ENCODE data around the gene COL18A1.

The COL18A1 gene

GRCh38 chr21:45546636-45547544 is 141.9 kb downstream of the COL18A1 start:
- DNase-seq (ENCODE audit: low read depth), result no peak

GRCh38 chr21:45547545-45547900 is 142.6 kb downstream of the COL18A1 start:
- no peak for DNase-seq (ENCODE audit: low read depth)

DNA sequence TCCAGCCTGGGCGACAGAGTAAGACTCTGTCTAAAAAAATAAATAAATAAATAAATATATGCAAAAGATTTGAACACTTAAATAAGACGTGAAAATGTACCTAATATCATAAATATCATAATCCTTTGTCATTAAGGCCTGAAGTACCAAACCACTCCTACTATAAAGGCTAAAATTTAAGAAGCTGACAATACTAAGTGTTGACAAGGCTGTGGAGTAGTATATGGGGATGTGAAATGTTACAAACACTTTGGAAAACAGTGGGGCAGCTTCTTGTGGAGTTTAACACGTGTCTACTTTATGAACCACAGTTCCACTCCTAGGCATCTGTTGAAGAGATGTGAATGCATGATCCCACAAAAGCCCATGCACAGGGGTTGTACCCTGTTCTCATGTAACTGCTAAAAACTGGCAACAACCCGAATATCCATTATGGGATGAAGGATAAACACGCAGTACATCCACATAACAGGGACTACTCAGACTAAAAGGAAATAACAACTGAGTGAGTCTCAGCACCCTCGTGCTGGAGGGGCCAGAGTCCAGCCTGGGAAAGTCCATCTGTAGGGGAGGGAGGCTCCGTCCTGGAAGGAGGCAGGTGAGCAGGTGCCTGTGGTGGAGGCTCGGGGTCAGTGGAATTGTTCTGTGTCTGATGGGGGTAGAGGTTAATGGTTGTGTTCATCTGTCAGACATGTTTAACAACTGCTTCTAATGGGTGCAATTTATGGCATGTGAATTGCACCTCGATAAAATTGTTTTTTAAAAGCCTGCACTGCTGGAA is 143.9 kb downstream of the COL18A1 start:
- no peak for DNase-seq (ENCODE audit: low read depth)

DNA sequence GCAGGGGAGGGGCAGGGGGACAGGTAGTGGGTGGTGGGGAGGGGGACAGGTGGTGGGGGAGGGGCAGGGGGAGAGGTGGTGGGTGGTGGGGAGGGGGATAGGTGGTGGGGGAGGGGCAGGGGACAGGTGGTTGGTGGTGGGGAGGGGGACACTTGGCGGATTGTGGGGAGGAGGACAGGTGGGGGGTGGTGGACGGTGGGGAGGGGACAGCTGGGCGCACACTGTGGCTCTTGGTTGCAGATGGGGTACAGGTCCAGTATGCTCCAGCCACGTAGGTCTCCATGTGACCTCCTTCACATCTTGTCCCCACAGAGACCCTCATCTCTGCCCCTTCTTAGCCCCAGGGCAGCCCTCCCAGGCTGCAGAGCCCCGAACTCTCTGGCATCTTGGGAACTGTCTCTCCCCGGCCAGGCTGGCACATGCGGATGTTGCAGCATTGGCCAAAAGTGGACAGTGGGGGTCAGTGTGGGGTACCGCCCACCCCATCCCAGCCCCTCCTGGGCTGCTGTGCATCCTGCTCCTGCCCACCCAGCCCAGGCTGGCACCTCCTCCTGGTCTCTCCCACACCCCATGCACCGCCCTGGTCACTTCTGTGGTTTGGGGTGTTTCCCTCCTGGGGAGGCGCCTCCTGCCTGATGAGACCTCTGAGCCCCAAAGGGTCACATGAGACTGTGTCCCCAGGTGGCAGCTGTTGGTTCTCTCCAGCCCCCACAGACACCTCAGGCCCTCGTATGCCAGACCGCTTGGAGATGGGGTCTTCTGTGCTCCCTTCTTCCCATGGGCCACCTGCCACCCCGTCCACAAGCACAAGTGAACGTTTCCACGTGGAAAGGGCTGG is 144.9 kb downstream of the COL18A1 start:
- no peak for DNase-seq (ENCODE audit: low read depth)

DNA sequence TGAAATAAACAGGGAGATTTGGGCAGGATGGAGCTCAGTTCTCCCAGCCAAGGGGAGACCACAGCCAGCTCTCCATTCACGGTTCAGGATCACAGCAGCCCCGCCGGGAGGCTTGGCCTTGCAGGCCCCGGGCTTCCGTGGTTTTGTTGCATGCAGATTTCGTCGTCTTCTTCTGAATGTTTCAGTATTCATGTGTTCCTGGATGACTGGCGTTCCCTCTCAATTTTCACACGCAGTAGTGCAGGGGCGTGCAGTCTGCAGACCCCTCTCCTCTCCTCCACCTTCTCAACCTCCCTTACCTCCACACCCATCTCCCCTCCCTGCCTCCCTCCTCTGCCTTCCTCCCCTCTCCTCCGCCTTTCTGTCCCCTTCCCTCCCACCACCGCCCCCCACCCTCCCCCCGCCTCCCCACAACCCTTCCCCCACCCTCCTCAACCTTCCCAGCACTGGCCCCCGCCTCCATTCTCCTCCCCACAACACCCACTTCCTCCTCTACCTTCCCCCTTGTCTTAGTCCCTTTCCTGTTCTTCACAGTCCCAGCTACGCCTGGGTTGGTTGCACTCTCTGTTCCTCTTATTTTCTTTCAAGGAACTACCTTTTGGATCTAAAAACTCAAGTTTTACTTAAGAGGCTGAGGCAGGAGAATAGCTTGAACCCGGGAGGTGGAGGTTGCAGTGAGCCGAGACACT is 145.7 kb downstream of the COL18A1 start:
- DNase-seq (ENCODE audit: low read depth), result no peak

DNA sequence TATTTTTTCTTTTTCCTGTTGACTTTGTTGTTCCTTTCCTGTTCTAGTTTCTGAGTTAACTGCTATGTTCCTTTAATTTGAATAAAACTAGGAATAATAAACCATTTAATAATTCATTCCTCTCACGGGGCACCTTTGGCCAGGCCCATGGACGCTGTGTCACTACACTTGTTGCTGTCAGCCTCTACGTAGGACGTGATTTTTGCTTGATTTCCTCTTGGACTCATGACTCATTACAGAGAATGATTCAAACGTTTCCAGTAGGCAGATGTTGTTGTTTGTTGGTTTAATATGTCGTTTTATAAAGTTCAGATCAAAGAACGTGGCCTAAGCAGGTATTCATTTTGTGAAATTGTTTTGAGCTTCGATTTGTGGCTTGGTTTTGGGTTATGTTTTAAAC is 146.4 kb downstream of the COL18A1 start:
- no peak for DNase-seq (ENCODE audit: low read depth)

- DNase-seq (ENCODE audit: low read depth), result no peak
Observed at GRCh38 chr21:45551783-45552695, 147.1 kb downstream of the COL18A1 start.

DNA sequence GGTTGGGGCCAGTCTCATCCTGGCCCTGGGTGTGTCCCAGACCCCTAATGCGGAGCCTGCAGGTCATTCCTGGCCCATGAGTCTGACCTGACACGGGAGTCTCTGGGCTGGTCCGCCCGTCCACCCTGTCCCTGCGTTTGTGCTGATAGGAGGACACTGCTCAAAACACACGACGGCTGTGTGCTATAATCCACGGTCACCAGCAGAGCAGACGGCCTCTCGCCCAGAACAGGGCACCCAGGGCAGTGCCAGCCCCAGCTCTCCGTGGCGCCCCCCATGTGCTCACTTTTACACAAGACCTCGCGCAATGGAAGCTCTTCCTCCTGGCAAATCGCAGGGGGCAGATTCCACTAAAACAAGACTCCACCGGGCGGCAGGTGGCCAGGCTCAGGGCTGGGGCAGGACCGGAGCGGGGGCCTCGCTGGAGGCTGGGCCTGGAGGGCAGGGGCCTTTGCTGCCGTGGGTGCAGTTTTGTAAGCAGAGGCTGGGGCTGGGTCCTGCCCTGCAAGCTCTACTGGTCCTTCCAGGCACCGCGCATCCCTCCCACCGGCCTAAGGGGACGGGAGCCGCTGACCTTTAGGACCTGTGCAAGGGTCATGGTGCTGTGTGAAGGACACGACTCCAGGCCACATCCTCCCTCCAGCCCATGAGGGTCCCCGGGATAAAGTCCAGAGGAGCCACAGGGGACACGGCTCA is 147.9 kb downstream of the COL18A1 start:
- DNase-seq (ENCODE audit: low read depth), result no peak

DNA sequence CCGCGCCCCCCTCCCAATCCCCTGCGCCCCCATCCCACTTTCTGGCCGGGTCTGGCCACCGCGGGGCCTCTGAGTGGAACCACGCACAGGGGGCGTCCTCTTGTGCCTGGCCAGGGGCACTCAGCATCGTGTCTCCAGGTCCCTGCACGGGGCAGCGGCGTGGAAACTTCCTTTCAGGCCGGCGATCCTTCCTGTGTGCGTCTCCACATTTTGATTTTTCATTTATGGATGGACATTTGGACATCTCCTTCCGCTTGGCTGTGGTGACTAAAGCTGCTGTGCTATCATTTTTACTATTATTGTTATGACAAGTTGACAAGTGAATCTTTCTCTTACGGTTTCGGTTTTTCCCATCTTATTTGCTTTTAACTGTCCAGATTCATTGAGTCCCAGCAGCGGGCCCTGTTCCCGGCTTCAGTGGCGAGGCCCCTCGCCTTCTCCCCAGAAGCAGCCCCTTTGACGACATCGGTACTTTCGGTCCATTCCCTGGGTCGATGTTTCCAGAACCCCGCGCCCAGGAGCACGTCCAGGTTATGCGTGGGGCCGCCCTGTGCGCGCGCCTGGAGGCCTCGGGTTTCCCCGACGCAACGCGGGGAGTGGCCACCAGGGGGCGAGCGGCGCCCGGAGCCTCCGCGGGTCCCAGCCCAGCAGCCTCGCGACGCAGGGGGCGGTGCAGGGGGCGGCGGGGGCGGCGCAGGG is 149.7 kb downstream of the COL18A1 start:
- DNase-seq (ENCODE audit: low read depth), result peak; percentile 81

DNA sequence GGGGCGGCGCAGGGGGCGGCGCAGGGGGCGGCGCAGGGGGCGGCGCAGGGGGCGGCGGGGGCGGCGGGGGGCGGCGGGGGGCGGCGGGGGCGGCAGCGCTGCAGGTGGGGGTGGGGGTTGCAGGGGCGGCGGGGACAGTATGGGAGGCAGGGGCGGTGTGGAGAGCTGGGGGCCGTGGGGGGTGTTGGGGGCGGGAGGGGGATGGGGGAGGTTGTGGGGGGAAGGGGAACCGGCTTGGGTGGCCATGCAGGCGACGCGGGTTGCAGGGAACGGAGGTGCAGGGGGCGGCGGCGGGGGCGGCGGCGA is 150.2 kb downstream of the COL18A1 start:
- no peak for DNase-seq (ENCODE audit: low read depth)

- peak; percentile 32 for DNase-seq (ENCODE audit: low read depth)
Observed at GRCh38 chr21:45555557-45556301, 150.8 kb downstream of the COL18A1 start.

GRCh38 chr21:45556302-45556644 is 151.3 kb downstream of the COL18A1 start:
- no peak for DNase-seq (ENCODE audit: low read depth)

GRCh38 chr21:45556645-45557615 is 152.0 kb downstream of the COL18A1 start:
- no peak for DNase-seq (ENCODE audit: low read depth)

GRCh38 chr21:45557616-45558043 is 152.7 kb downstream of the COL18A1 start:
- DNase-seq (ENCODE audit: low read depth), result no peak

- DNase-seq (ENCODE audit: low read depth), result no peak
Observed at GRCh38 chr21:45558044-45558721, 153.2 kb downstream of the COL18A1 start.

DNA sequence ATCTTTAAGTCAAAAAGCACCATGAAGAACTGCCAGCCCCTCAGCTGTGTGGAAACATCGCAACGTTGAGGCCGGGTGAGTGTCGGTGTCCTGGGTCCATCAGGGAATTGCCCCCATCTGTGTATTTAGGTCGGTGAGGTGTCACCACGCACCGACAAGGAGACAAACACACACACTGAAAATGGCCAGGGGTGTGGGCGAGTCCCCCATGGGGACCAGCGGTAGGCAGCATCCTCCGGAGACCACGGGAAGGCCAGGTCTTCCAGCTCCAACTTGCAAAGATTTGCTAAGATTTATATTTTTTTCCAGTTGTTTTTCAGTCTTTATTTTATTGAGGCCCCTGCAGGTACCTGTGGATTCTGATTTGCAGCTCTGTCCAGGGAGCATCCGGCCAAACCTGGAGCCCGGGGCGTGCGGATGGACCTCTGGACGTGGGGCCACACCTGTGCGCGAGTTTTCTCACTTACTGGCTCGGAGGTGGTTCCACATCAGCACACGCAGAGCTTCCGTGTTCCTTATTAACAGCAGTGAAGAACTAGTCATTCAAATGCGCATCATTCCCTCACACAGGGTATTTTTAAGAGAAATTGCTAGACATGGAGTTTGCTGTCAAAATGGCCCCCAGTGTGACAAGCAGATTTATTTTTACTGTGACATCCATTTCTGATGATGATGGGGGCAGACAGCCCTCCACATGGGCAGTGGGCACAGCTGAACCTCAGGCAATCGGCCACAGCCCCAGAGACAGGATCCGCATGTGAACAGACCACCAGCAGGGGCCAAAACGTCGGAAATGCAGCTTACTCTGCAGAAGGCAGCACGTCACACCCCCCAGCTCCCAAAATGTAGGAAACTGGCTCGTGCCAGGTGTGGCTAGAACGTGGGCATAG is 154.5 kb downstream of the COL18A1 start:
- DNase-seq (ENCODE audit: low read depth), result no peak

Measured in activated T-helper 9 cell treated with anti-CD3 and anti-CD28 coated beads, Interleukin-2, amount 50 U/mL, for 16 hours (primary cell).